Osteoblast (primary cell): ENCODE results near the gene FAM219B. TPM values are rescaled to one million over a fixed set of nuclear protein-coding genes. Genes with fewer than 3 reads are reported as not detected.

Experiments used
- DNase-seq: peaks from one replicate; pipeline ENCODE4 v3.0.0; 2011; ENCODE audit warnings: low spot score, mixed read lengths; ENCODE audit not compliant: insufficient read length; ENCODE audit errors: missing footprints
- H2AFZ ChIP-seq: 2 replicates; pipeline ENCODE4 v1.6.0; 2011; ENCODE audit warnings: mild to moderate bottlenecking, low read length
- H3K27ac ChIP-seq: 2 replicates; pipeline ENCODE4 v1.5.1; 2011; ENCODE audit warnings: mild to moderate bottlenecking, low read depth, low read length, moderate library complexity
- H3K27me3 ChIP-seq: 2 replicates; pipeline ENCODE4 v1.6.0; 2012; ENCODE audit warnings: mild to moderate bottlenecking, control low read depth, inconsistent platforms, low read length, moderate library complexity; ENCODE audit not compliant: insufficient read depth
- H3K36me3 ChIP-seq: 2 replicates; pipeline ENCODE4 v1.5.1; 2011; ENCODE audit warnings: mild to moderate bottlenecking, low read length, control low read depth, moderate library complexity; ENCODE audit not compliant: insufficient read depth
- H3K4me1 ChIP-seq: 2 replicates; pipeline ENCODE4 v1.5.1; 2011; ENCODE audit warnings: mild to moderate bottlenecking, low read length, control low read depth, moderate library complexity; ENCODE audit not compliant: insufficient read depth
- H3K4me2 ChIP-seq: 2 replicates; pipeline ENCODE4 v1.6.0; 2011; ENCODE audit warnings: mild to moderate bottlenecking, low read length; ENCODE audit not compliant: insufficient read depth
- H3K4me3 ChIP-seq: fragments of 200-600 bp; sonication (generic); 3 replicates; pipeline ENCODE4 v1.5.1; 2012; ENCODE audit warnings: mild to moderate bottlenecking, low read length, inconsistent platforms; ENCODE audit not compliant: insufficient read depth
- H3K79me2 ChIP-seq: 2 replicates; pipeline ENCODE4 v1.6.0; 2012; ENCODE audit warnings: mild to moderate bottlenecking, low read length, control low read depth, inconsistent platforms; ENCODE audit not compliant: insufficient read depth
- H3K9me3 ChIP-seq: 2 replicates; pipeline ENCODE4 v1.5.1; 2011; ENCODE audit warnings: low read depth, low read length, control low read depth
- H4K20me1 ChIP-seq: 2 replicates; pipeline ENCODE4 v1.6.0; 2012; ENCODE audit warnings: mild to moderate bottlenecking, low read length, control low read depth; ENCODE audit not compliant: insufficient read depth
- total RNA-seq: library from RNA; depleted of rRNA; stranded (reverse); fragments of >200 nt; gene quantifications from 2 replicates; pipeline ENCODE4 v1.2.3, GENCODE V29; 2012
- TF ChIP-seq, protein P1 (sequence below): IDR thresholded peaks from 2 replicates; pipeline ENCODE4 v1.5.1; 2011; ENCODE audit warnings: mild to moderate bottlenecking, low read depth, low read length, moderate library complexity; ENCODE audit errors: extremely low read depth

The FAM219B gene
- total RNA-seq, 1 donor = 36.6 TPM

DNA sequence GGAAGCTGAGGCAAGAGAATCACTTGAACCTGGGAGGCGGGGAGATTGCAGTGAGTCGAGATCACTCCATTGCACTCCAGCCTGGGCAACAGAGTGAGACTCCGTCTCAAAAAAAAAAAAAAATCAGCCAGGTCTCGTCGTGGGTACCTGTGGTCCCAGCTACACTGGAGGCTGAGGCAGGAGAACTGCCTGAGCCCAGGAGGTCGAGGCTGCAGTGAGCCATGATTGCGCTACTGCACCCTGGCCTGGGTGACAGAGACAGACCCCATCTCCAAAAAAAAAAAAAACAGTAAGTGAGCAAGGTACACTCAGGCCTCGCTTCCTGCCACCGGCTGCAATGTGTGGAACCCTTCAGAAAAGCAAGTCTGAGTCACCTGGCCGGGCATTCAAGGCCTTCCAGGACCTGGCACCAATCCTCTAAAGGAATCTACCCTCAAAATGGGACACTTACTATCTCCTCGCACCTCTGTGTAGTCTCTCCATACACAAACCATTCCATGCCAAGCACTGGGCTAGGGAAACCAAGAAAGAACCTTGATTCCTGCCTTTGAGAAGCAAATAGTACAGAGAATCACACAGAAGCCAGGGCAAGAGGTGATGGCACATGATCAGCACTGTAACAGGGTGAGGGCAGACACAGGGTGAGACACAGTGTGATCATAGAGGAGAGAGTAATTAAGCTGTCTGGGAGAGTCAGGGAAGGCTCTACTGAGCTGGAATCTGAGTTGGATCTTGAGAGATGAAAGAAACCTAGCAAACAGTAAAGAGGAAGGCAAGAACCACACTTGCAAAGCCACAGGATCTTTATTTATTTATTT is 43.2 kb downstream of the FAM219B start:
- peak overlapping the region; percentile 43 for H3K4me2 ChIP-seq
- H3K27ac ChIP-seq = peak overlapping the region; percentile 59
- H3K79me2 ChIP-seq = peaks cover 65% of the 10 kb centered on the region
- H3K4me3 ChIP-seq = no peak overlapping the region
- H3K36me3 ChIP-seq = peaks cover 5% of the 10 kb centered on the region
- peaks cover 49% of the 10 kb centered on the region for H4K20me1 ChIP-seq
- peaks cover 20% of the 10 kb centered on the region for H3K4me1 ChIP-seq
- TF ChIP-seq, protein P1, sequence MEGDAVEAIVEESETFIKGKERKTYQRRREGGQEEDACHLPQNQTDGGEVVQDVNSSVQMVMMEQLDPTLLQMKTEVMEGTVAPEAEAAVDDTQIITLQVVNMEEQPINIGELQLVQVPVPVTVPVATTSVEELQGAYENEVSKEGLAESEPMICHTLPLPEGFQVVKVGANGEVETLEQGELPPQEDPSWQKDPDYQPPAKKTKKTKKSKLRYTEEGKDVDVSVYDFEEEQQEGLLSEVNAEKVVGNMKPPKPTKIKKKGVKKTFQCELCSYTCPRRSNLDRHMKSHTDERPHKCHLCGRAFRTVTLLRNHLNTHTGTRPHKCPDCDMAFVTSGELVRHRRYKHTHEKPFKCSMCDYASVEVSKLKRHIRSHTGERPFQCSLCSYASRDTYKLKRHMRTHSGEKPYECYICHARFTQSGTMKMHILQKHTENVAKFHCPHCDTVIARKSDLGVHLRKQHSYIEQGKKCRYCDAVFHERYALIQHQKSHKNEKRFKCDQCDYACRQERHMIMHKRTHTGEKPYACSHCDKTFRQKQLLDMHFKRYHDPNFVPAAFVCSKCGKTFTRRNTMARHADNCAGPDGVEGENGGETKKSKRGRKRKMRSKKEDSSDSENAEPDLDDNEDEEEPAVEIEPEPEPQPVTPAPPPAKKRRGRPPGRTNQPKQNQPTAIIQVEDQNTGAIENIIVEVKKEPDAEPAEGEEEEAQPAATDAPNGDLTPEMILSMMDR = no peak
- DNase-seq = no peak
- H3K27me3 ChIP-seq = no peaks in the 10 kb centered on the region
- H2AFZ ChIP-seq = no peak overlapping the region
- H3K9me3 ChIP-seq = no peaks in the 10 kb centered on the region

DNA sequence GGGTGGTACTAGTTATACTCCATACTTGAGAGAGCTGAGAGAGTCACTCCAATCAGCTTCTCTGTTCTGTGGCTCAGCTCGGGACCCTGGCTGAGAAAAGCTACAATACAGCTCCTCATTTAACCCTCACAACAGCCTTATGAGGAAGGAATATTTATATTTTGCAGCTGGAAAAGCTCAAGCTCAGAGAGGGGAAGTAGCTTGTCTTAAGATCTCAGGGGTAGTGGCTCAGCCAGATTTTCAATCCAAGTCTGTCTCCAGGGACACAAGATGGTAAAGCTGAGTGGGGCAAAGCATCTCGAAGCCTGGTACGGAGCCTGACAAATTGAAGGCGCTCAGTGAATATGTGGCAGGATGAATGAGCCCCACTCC is 48.3 kb downstream of the FAM219B start:
- TF ChIP-seq, protein P1 = no peak
- no peak overlapping the region for H3K4me2 ChIP-seq
- peaks cover 59% of the 10 kb centered on the region for H3K79me2 ChIP-seq
- H3K36me3 ChIP-seq = peaks cover 5% of the 10 kb centered on the region
- H3K9me3 ChIP-seq = no peaks in the 10 kb centered on the region
- no peak overlapping the region for H3K4me3 ChIP-seq
- no peak overlapping the region for H3K27ac ChIP-seq
- H4K20me1 ChIP-seq = peaks cover 21% of the 10 kb centered on the region
- H3K27me3 ChIP-seq = no peaks in the 10 kb centered on the region
- peaks cover 2% of the 10 kb centered on the region for H3K4me1 ChIP-seq
- no peak for DNase-seq
- no peak overlapping the region for H2AFZ ChIP-seq

DNA sequence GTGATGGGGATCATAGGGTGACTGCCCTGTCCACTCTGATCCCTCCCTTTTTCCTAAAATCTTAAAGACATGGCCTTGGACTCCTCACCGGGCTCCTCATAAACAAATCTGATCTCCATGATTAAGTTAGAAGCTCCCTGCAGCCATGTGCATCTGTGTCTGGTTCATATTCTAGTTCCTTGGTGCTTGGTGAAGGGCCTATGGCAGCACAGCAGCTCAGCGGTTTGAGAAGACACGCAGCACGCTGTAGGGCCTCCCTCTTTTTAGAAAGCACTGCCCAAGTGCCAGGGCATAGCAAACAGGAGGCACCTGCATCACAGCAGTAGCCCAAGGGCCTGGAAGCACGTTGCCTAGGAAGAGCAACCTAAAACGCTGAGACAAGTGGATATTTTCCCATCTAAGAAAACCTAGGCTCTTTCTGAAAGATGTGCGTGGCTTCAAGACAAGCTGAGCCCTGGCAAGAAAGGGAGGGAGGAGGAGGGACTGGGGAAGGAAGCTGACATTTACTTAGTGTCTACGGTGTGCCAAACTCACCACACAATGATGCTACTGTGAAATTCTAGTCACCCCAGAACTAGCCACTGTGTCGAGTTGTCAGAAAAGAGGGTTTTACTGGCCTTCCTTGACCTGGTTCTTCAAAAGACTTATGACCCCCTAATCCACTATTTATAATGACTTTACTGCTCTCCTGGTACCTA is 48.8 kb downstream of the FAM219B start:
- Histone ChIP-seq H3K4me3 (no peak overlapping the region), H3K36me3 (peaks cover 10% of the 10 kb centered on the region), H2AFZ (no peak overlapping the region), H3K4me2 (no peak overlapping the region), H3K27me3 (no peaks in the 10 kb centered on the region), H4K20me1 (peaks cover 19% of the 10 kb centered on the region), H3K79me2 (peaks cover 56% of the 10 kb centered on the region), H3K9me3 (no peaks in the 10 kb centered on the region), H3K4me1 (no peaks in the 10 kb centered on the region), H3K27ac (no peak overlapping the region)
- TF ChIP-seq, protein P1 = no peak
- DNase-seq = peak; percentile 35

DNA sequence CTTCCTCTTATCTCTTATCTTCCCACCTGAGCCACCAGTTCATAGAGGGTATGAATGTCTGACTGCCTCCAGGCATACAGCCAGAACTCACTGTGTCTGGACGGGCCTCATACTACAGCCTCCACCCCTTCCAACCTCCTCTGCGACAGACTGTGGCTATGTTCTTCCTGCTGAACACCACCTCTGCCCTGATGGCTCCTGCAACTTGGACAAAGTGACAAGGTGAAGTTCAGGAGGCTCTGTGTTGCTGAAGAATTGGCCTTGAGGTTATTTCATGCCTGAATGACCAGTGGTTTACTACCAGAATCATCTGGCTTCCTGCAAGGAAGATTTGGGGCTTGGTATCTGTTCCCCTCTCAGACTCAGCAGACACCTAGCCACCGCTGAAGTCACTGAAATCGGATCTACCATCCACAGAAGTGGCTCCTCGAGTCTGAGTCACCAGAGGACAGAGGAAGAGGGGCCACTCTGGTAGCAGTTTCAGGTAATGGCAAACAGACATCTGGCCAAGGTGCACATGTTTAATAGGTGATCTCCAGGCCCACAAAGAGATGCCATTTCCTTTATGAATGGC is 49.5 kb downstream of the FAM219B start:
- Histone ChIP-seq H3K79me2 (peaks cover 53% of the 10 kb centered on the region), H3K4me2 (no peak overlapping the region), H4K20me1 (peaks cover 19% of the 10 kb centered on the region), H3K9me3 (no peaks in the 10 kb centered on the region), H2AFZ (no peak overlapping the region), H3K36me3 (peaks cover 17% of the 10 kb centered on the region), H3K4me3 (no peak overlapping the region), H3K27me3 (no peaks in the 10 kb centered on the region), H3K4me1 (no peaks in the 10 kb centered on the region), H3K27ac (no peak overlapping the region)
- TF ChIP-seq, protein P1 = no peak
- DNase-seq = peak; percentile 74
